ENCODE measurements around the gene AKAP14.
"Not testable (repeated sequence)": the region's sequence is repeated elsewhere in the genome, so short reads cannot be mapped to it uniquely, and the experiment has no call there.

AKAP14 gene

GRCh38 chrX:119922391-119922790 lies 26.7 kb downstream of the AKAP14 start:
- DNase-seq (ENCODE audit: low read depth): not testable (repeated sequence)

GRCh38 chrX:119935215-119935874 lies 39.7 kb downstream of the AKAP14 start:
- no peak for DNase-seq (ENCODE audit: low read depth)

- no peak for DNase-seq (ENCODE audit: low read depth)
These were observed 45.6 kb downstream of the AKAP14 start for GRCh38 chrX:119941336-119941735.

- no peak for DNase-seq (ENCODE audit: low read depth)
These were observed 46.6 kb downstream of the AKAP14 start for GRCh38 chrX:119942173-119942819.

- DNase-seq (ENCODE audit: low read depth): no peak
These were observed 47.1 kb downstream of the AKAP14 start for GRCh38 chrX:119942831-119943184.

GRCh38 chrX:119943185-119943988 lies 47.7 kb downstream of the AKAP14 start, which contains the start of gene NKAP:
Gene NKAP, minus strand, starts transcription at chrX:119943751. Its CDS starts 146 bp downstream, at chrX:119943605.
- DNase-seq (ENCODE audit: low read depth): peak; percentile 73

- no peak for DNase-seq (ENCODE audit: low read depth)
These were observed 49.8 kb downstream of the AKAP14 start for GRCh38 chrX:119945481-119945880.

- no peak for DNase-seq (ENCODE audit: low read depth)
These were observed 52.7 kb downstream of the AKAP14 start for GRCh38 chrX:119948381-119948780.

GRCh38 chrX:119954374-119954773 lies 58.7 kb downstream of the AKAP14 start:
- DNase-seq (ENCODE audit: low read depth): no peak

GRCh38 chrX:119955807-119956570 lies 60.3 kb downstream of the AKAP14 start:
- DNase-seq (ENCODE audit: low read depth): not testable (repeated sequence)

- DNase-seq (ENCODE audit: low read depth): no peak
These were observed 64.9 kb downstream of the AKAP14 start for GRCh38 chrX:119960625-119961024.

- DNase-seq (ENCODE audit: low read depth): not testable (repeated sequence)
These were observed 71.1 kb downstream of the AKAP14 start for GRCh38 chrX:119966837-119967236.

Data from non-pigmented ciliary epithelial cell (primary cell).